ENCODE measurements around the gene OSBPL8.

GRCh38 chr12:76542908-76543307 is 16.7 kb downstream of the OSBPL8 start:
- TF ChIP-seq TCF12 (IDR thresholded peaks at IDR 0.05; ENCODE audit: low read depth, low read length) (no peak), CHD2 (IDR thresholded peaks at IDR 0.05; ENCODE audit: low read length) (no peak), POLR2A (IDR thresholded peaks at IDR 0.05; ENCODE audit: control extremely low read depth in 1 of 2, low read depth in 2 of 2, low read length in 2 of 2) (no peak), SIN3A (conservative IDR thresholded peaks at IDR 0.05 in 1 of 2, IDR thresholded peaks at IDR 0.05 in 1 of 2; ENCODE audit: low read depth in 1 of 2, low read length in 2 of 2) (no peak), CTCF (IDR thresholded peaks at IDR 0.05; ENCODE audit: control extremely low read depth in 1 of 3, insufficient read depth in 1 of 3, low read depth in 1 of 3, low read length in 3 of 3) (no peak)

Data from H1 (cell line).